Daoy (cell line): ENCODE data around the gene L1TD1. TPM values are rescaled to one million over a fixed set of nuclear protein-coding genes. Genes with fewer than 3 reads are reported as not detected.
"Not testable (repeated sequence)": the region's sequence is repeated elsewhere in the genome, so short reads cannot be mapped to it uniquely, and the experiment has no call there.

Experiments used
- DNase-seq: peaks from one replicate; pipeline ENCODE4 v3.0.0-alpha.2; 2015; ENCODE audit warnings: low read depth
- total RNA-seq: library from RNA; depleted of rRNA; stranded (reverse); fragments of >200 nt; shearing (Covaris generic); gene quantifications from 2 replicates; pipeline ENCODE4 v1.2.3, GENCODE V29; 2014

The L1TD1 gene
- total RNA-seq, 1 experiment from 2014 or later: not detected

DNA sequence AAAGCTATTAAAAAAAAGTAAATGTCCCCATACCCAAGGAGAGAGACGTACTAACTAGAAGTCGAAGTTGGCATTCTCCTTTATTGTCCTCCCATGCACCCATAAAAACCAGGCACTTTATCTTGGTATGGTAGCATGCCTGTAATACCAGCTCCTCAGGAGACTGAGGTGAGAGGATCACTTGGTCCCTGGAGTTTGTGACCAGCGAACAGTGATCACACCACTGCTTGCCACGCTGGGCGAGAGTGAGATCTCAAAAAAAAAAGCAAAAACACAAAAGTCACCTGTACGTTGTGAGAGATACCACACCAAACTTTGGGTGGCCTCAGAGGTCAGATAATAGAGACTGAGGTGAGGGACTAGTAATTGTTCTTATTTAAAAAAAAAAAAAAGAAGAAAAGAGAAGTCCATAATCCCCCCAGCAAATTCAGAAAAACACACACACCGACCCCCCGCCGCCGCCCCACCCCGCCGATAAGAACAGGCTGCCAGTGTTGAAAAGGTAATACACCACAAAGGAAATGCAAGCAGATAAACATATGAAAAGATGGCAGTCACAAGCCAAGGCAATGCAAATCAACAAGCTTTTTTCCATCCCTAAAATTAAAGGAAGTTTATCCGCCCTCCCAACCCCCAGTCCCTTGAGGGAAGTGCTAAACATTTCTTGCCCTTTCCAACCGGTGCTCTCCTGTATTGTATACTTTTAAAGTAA is 3.6 kb downstream of the L1TD1 start:
- DNase-seq: no peak

DNA sequence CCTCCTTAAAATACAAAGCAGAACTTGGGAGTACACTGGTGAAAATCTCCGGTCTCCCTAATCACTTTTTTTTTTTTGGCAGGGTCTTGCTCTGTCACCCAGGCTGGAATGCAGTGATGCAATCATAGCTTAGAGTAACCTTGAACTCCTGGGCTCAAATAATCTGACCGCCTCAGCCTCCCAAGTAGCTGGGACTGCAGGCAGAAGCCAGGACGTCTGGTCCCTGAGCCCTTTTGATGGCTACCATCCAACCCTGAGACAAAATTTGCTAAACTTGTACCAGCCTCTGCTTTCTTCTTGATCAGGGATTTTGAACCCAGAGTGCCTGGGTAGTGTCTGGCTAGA is 4.1 kb downstream of the L1TD1 start:
- peak; percentile 9 for DNase-seq

DNA sequence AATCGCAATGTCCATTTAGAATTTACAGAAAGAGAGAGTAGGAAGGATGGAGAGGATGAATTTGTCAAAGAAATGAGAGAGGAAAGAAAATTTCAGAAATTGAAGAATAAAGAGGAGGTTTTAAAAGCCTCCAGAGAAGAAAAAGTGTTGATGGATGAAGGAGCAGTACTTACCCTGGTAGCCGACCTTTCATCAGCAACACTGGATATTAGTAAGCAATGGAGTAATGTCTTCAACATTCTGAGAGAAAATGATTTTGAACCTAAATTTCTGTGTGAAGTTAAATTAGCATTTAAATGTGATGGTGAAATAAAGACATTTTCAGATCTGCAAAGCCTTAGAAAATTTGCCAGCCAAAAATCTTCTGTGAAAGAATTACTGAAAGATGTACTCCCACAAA is 12.5 kb downstream of the L1TD1 start:
- DNase-seq: no peak

DNA sequence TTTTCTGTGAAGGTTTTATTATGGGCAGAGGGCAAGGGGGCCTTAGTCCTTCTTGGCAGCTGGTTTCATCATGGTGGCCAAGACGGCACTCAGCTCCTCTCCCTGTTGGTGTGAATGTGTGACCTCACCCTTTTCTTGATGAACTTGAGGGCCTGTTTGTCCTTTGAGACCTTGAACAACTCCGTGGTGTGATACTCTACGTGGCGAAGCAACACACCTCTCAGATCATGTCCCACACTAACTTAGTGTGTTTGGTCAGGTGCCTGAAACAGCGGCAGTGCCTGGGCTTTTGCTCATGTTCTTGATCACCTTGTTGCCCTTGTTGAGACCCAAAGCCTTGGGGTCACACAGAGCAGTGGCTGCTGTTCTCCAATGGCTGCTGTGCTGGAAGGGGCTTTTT is 13.4 kb downstream of the L1TD1 start:
- DNase-seq: no peak

DNA sequence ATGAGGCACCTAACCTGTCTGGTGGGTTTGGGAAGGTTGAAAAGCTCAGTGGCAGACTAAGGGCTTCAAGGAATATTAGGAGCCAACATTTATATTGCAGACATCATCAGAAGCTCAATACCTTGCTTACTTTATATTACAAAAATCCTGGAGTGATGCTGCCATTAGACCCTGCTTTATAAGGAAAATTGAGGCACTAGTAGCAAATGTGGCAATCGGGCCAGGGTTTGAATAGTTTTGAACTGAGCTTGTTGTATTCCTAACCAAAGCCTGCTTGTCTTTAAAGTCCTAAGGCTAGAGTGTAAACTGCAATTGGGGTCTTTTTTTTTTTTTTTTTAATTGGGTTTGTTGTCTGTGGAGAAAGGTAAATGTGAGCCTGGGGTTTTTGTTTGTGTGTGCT is 14.3 kb downstream of the L1TD1 start:
- DNase-seq: no peak

DNA sequence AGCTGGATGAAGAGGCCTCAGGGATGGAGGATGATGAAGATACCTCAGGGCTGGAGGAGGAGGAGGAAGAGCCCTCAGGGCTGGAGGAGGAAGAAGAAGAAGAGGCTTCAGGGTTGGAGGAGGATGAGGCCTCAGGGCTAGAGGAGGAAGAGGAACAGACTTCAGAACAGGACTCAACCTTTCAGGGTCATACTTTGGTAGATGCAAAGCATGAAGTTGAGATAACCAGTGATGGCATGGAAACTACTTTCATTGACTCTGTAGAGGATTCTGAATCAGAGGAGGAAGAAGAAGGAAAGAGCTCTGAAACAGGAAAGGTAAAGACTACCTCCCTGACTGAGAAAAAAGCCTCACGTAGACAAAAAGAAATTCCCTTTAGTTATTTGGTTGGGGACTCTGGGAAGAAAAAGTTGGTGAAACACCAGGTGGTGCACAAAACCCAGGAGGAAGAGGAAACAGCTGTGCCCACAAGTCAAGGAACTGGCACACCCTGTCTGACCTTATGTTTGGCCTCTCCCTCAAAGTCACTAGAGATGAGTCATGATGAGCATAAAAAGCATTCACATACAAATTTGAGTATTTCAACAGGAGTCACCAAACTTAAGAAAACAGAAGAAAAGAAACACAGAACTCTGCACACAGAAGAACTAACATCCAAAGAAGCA is 15.4 kb downstream of the L1TD1 start:
- DNase-seq: no peak

DNA sequence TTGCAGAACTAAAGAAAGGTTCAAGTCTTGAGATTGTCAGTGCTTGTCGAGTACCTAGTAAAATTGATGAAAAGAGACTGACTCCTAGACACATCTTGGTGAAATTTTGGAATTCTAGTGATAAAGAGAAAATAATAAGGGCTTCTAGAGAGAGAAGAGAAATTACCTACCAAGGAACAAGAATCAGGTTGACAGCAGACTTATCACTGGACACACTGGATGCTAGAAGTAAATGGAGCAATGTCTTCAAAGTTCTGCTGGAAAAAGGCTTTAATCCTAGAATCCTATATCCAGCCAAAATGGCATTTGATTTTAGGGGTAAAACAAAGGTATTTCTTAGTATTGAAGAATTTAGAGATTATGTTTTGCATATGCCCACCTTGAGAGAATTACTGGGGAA is 16.3 kb downstream of the L1TD1 start:
- DNase-seq: no peak

DNA sequence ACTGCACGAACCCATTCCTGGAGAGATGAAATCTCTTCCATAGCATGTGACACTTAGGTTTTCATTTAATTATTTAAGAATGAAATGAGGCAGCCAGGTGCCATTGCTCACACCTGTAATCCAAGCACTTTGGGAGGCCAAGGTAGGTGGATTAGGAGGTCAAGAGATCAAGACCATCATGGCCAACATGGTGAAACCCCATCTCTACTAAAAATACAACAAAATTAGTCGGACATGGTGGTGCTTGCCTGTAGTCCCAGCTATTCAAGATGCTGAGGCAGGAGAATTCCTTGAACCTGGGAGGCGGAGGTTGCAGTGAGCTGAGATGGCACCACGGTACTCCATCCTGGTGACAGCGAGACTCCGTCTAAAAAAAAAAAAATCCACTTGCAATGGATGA is 17.8 kb downstream of the L1TD1 start:
- DNase-seq: no peak

DNA sequence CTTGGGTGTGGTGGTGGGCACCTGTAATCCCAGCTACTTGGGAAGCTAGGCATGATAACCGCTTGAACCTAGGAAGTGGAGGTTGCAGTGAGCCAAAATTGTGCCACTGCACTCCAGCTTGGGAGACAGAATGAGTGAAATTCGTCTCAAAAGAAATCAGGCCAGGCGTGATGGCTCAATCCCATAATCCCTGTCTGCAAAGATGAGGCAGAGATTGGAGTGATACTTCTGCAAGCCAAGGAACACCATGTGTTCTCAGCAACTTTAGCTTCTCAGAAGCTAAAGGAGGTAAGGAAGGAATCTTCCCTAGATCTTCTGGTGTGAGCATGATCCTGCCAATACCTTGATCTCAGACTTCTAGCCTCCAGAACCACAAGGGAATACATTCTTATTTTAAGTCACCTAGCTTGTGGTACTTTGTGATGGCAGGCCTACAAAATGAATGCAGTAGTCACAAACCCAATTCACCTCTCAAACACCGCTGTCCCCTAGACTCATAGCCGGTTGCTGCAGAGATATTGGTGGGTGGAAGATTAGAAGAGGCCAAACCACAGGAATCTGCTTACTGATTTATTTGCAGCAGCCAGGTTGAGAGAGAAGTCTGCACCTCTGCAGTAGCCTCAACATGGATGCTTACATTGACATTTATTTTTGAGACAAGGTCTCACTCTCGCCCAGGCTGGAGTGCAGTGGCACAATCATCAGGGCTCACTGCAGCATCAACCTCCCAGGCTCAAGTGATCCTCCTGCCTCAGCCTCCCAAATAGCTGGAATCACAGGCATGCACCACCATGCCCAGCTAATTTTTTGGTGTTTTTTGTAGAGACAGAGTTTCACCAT is 18.6 kb downstream of the L1TD1 start:
- no peak for DNase-seq

DNA sequence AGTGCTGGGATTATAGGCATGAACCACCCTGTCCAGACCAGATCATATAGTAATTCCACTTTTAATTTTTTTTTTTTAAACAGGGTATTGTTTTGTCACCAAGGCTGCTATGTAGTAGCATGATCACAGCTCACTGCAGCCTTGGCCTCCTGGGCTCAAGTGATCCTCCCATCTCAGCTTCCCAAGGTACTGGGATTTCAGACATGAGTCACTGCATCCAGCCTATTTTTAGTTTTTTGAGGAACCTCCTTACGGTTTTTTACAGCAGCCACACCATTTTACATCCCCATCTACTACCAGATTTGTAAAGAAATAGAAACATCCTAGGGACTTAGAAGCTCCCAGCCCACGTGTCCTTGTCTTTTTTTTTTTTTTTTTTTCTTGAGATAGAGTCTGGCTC is 24.0 kb downstream of the L1TD1 start:
- DNase-seq: no peak

DNA sequence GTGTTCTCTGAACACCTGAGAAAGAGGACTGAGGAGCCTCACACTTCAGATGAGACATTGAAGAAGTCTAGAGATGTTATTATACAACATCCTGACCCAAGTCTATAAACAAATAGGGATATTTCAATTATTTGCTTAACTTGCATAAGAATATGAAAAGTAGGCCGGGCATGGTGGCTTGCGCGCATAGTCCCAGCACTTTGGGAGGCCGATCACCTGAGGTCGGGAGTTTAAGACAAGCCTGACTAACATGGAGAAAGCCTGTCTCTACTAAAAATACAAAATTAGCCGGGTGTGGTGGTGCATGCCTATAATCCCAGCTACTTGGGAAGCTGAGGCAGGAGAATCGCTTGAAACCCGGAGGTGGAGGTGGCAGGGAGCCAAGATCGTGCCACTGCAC is 25.8 kb downstream of the L1TD1 start:
- DNase-seq: not testable (repeated sequence)

DNA sequence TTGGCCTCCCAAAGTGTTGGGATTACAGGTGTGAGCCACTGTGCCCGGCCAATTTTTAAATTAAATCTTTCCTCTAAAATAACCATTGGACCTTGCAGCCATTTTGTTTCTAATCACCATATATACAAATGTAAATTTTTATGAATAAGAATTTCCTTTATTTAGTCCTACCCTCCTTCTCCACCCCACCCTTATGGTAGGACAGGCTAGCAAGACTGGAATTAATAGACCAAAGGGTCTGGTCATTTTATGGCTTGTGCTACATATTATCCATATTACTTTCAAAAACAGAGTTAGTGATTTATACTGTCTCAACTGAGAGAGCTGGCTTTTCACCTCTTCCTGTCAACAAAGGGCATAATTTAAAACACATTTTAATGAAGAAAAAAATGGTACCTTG is 26.5 kb downstream of the L1TD1 start:
- DNase-seq: no peak

DNA sequence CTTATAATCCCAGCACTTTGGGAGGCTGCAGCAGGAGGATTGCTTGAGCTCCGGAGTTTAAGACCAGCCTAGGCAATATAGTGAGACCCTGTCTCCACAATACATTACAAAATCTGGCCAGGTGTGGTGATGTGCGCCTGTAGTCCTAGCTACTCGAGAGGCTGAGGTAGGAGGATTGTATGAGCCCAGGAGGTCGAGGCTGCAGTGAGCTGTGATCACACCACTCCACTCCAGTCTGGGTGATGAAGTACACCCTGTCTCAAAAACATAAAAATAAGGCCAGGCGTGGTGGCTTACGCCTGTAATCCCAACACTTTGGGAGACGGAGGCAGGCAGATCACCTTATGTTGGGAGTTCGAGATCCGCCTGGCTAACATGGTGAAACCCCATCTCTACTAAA is 27.7 kb downstream of the L1TD1 start:
- no peak for DNase-seq

DNA sequence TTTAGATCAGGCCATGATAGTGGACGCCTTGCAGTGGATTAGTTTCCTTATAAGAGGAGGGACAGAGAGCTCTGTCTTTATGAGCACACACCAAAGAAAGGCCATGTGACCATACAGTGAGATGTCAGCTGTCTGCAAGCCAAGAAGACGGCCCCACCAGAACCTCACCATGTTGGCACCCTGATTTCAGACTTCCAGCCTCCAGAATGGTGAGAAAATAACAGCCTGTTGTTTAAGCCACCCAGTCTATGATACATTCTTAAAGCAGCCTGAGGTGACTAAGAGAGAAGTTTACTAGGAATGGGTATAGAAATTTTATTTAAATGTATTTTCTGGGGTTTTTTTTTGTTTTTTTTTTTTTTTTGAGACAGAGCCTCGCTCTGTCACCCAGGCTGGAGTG is 29.5 kb downstream of the L1TD1 start:
- no peak for DNase-seq

DNA sequence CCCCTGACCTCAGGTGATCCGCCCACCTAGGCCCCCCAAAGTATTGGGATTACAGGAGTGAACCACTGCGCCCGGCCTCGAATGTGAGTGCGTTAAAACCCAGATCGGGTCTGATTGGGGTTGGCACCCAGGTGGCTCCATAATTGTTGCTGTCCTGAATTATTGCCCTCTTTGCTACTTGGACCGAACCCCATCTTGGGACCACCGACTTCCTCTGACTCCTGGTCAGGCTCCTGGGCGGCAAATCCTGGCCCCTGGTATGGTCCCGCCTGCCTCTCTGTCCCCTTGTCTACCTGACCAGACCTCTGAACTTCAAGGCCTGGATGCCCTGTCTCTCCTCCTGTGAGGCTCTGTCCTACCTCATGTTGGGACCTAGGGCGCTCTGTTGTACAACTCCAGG is 32.8 kb downstream of the L1TD1 start:
- DNase-seq: no peak

DNA sequence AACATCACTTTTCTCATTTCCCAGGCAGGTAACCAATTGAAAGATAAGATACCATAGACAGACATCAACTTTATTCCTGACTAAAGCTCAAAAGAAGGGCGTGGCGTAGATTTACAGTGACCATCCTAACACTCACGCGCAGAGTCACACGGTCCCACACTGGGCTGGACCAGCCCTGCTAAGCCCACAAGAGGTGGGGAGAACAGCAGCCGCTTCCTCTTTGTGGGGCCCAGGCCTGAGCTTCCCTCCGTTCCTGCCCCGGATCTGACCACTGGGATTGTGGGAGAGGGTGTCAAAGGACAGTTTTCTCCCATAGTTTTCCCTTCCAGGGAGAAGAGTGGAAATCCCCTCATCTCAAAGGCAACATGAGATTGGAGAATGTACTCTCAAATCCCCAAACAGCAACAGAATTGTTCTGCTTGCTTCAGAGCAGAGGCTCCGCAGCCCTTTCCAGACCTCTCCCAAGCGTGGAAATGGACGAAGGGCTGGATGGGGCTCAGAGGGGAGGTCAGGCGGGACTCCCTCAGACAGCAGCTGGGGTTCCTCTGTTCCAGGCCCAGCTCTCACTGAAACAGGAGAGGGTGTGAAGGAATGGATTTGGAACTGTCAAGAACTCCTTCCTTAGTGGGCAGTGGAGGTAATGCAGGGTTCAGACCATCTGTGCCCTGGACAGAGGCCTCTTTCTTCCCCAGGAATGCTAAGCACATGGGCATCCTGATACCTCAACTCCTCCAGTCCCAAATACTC is 33.7 kb downstream of the L1TD1 start:
- DNase-seq: no peak

DNA sequence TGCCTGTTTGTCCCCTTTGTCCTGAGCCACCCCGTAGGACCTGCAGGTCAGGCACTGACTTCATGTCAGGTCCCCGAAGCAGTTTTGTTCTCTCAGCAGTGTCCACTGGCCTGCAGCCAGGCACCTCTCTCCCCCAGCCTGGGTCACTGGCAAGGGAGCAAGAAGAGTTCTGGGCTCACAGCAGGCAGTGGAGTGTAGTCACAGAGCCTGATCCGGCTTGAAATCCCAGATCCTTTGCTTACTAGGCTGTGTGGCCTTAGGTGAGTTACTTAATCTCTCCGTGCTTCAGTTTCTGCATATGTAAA is 34.2 kb downstream of the L1TD1 start:
- DNase-seq: no peak

DNA sequence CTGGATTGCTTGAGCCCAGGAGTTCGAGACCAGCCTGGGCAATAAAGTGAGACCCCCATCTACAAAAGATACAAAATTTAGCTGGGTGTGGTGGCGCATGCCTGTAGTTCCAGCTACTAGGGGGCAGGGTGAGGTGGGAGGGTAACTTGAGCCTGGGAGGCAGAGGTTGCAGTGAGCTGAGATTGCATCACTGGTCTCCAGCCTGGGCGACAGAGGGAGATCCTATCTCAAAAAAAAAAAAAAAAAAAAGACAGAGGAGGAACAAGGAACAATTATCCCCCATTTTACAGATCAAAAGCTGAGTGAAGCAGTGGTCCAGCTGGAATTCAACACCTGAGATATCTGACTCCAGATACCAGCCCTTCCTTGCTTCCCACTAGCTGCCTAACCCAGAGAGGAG is 34.8 kb downstream of the L1TD1 start:
- no peak for DNase-seq

DNA sequence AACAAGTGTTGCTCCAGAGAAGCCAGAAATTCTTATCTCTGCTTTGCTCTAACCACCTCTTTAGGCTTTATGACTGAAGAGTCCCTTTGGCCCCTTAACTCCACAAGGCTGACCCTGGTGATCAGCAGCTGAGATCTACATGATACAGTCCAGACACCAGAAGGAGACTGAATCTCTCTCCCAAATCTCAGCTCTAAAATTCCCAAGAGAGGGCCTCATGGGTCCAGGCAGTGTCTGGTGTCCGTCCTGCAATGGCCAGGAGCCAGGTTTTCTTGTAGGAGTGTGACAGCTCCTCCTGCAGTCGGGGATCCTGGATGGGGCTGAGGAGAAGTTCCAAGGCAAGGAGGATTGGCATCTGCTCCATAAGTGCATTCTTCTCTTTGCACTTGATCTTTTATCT is 35.3 kb downstream of the L1TD1 start:
- no peak for DNase-seq

DNA sequence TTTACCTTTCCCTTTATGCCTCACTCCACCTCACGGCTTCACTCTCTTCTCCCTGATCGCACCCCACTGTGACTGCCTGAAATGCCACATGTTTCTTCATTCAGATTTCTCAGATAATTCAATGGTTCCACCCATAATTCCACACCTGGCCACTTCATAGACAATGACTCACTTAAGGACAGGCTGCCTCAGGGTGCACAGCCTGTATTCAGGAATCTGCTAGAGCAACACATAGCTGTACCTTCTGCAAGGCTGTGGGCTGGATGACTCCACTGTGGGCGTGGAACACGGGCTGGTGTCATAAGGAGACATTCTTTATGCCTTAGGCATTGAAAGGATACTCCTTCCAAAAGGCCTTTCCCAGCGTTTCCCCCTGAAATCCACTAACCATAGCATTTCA is 36.1 kb downstream of the L1TD1 start:
- peak; percentile 88 for DNase-seq

DNA sequence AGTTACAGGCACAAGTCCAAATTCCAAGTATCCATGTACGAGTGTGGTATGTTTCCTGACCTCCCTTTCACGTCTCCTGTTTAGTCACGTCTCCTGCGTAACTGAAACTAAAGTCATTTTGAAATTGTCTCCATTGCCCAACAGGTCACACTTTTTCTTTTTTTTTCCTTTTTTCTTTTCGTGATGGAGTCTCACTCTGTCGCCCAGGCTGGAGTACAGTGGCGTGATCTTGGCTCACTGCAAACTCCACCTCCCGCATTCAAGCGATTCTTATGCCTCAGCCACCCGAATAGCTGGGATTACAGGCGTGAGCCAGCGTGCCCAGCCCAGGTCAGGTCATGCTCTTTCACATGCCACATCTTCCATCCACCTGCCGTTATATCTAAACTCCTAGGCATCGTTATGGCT is 38.2 kb downstream of the L1TD1 start:
- no peak for DNase-seq

DNA sequence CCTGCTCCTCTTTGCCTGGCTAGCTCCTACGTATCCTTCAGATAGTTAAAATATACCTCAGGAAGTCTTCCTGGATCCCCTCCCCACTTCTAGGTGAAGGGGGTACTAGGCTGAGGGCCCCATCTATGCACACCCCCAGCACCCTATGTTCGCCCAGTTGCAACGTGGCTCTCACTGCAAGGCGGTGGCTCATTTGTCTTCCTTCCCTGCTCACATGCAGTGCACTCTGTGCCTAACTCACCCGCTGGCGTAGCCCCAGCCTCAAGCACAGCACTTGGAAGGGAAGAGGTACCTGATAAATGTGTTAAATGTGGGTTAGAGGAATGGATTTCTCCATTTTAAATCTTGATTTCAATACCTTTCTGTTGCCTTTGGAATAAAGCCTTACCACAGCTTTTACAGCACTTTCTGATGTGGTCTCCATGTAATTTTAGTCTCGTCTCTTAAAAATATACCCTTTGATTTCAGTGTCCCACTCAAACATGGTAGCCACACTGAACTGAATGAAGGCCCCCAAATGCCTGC is 39.3 kb downstream of the L1TD1 start:
- DNase-seq: no peak
